ENCODE measurements around the gene RXRA.

Gene RXRA

DNA sequence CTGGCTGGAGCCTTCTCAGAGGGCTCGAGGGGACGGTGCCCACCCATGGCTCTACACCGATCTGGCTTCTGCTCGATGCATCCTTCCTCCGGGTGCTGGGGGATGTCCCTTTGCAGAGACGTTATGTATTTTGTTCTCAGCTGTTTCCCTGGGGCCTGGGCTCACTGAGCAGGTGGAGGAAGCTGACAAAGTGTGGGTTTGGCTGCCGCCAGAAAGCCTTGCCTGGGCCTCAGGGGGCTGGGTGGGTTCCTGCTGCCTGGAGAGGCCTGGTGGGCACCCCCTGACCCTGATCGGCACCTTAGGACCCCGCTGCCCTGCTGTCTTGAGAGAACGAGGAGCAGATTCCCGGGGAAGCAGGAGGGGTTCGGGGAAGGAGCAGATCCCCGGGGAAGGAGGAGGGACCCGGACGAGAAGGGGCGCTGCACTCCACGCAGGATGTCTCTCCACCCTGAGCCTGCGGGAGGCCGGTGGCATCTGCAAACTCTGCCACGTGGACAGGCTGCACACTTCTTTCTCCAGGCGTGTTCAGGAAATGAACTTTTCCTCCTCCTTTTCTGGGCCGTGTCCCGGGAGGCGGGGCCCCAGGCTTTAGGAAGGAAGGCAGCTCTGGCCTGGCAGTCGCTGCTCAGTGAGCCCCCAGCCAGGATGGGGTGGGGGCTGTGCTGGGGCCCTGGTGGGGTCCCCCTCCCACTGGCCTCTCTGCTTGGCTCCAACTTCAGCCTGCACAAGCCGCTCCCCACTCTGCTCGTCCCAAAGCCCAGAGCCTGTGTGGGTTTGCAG is 148.9 kb downstream of the RXRA start:
- DNase-seq (ENCODE audit: low read depth), result peak; percentile 62

DNA sequence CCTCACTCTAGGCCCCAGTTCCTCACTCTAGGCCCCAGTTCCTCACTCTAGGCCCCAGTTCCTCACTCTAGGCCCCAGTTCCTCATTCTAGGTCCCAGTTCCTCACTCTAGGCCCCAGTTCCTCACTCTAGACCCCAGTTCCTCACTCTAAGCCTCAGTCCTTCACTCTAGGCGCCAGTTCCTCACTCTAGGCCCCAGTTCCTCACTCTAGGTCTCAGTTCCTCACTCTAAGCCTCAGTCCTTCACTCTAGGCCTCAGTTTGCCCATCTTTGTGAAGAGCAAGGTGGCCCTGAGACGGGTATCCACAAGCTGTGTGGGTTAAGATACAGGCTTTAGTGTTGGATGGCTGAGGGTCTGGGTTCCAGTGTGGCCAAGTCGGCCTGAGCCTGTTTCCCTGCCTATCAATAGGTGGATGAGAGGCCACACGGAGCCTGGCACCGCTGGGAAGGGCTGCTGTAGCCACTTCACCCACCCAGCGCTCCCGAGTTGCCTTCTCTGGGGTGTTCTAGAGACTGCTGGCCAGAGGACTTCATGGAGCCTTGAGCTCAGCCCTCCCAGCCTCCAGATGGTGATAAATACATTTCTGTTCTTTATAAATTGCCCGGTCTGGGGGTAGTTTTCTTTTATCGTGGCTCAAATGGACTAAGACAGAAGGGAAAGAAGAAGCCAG is 150.2 kb downstream of the RXRA start:
- DNase-seq (ENCODE audit: low read depth), result no peak

DNA sequence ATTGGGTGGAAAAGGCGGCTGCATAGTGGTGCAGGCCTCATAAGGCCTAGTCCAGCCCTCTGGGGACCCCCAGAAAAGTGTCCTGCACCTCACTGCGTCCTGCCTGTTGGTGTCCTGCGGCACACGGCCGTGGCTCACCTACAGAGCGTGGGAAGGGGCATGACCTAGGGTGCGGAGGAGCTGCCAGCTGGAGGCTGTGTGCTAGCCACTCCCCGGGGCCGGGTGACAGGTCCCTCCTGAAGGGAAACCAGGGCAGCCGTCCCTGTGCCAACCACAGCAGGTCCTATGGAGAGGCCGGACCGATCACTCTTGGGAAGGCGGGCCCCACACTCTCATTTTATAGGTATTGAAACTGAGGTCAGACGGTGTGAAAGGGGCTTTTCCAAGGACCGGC is 150.7 kb downstream of the RXRA start:
- DNase-seq (ENCODE audit: low read depth), result no peak

DNA sequence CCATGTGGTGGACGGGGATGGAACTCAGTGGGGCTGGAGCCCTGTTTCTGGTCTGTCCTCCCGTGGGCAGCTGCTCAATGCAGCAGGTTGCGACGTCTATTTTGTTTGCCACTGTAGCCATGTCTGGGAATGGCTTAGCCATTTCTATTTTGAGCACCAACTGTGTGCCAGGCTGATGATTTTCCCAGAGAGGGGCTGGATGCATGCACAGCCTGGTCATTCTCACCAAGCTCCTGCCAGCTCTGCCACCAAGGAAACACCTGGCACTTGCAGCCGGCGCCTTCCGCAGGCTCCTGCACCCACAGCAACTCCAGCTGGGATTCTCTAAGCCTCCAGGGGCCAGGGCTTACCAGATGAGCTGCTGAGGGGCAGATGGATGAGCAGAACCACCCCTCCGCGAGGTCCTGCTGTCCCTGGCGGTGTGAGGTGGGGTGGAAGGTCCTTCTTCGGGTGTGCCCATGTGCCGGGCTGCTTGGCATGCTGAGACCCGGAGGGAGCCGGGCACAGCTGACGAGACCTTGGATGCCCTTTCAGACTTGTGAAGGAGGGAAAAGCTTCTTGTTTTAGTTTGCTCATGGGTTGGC is 151.2 kb downstream of the RXRA start:
- DNase-seq (ENCODE audit: low read depth), result no peak

DNA sequence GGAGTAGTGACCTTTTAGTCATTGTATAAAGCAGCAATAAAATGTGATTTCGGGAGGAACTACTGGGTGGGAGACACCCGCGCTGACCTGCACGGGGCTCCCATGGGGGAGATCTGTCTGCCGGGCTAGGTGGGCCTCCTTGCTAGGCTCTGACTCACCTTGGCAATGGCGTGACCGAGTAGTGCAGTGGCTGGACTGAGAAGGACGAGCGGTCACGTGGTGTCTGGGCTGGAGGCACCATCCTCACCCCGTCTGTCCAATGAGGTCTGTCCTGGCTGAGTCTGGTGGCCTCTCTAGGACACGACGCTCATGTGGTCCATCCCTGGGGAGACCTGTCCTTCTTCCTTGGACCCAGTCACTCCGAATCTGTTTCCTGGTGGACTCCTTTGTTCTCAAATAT is 151.7 kb downstream of the RXRA start:
- no peak for DNase-seq (ENCODE audit: low read depth)

DNA sequence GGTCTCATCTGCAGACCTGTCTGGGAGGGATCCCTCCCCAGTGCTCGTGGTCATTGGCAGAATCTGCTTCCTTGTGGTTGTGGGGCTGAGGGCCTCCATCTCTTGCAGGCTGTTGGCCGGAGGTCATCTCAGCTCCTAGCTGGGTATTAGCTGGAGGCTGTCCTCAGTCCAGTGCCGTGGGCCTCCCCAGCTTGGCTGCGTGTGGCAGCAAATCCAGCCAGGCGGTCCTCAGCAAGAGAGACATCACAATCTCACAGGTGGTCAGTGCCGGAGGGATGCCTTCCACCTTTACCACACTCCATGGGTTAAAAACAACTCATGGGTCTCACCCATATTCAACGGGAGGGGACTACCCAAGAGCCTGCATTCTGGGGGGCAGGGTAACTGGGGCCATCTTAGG is 155.5 kb downstream of the RXRA start:
- no peak for DNase-seq (ENCODE audit: low read depth)

DNA sequence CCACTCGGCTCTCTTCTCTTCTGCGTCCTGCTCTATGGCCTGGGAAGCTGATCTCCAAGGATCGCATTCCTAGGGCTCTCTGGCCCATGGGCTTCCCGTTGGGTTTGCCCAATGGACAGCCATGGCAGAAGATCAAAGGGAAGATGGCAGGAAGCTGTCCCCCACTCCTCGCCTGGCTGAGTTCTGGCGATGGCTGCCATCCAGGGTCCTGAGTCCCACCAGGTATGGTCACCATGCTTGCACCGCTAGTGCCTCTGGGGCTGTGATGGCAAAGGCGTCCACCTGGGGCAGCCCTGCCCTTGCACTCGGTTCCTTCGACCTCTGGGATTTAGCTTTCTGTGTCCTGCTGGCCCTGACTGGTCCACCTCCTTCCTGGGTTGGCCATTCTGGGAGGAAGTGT is 156.0 kb downstream of the RXRA start:
- no peak for DNase-seq (ENCODE audit: low read depth)

DNA sequence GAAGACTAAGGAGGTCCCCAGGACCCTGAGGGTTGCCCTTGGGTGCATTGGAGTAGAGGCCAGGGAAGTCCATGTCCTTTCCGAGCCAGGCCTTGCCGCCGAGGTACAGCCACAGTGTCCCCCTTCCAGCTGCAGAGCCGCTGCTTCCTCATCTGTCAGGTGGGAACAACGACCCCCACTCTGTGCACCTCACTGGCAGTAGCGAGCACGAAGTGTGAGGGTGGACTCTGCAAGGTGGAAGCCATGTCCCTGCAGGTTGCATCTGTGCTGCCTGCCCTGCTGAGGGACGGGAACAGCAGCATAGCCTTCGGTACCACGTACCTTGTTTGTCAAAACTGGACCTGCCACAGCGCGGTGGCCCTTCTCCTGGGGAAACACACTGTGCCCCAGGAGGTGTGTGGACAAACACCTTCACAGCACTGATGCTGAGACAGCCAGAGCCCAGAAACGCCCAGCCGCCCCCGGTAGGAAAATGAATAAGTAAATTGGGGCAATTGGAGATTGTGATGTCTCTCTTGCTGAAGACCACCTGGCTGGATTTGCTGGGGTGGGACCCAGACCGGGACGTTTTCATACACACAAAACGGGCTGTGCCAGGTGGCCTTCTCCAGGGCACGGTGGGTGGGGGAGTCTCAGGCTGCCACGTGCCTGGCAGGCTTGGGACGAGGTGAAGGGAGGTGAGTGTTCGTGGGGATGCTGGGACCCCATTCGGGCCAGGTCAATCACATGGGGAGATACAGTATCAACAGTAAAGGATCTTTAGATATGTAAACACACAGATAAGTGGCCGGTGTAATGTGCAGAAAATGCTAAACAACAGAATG is 157.3 kb downstream of the RXRA start:
- DNase-seq (ENCODE audit: low read depth), result no peak

DNA sequence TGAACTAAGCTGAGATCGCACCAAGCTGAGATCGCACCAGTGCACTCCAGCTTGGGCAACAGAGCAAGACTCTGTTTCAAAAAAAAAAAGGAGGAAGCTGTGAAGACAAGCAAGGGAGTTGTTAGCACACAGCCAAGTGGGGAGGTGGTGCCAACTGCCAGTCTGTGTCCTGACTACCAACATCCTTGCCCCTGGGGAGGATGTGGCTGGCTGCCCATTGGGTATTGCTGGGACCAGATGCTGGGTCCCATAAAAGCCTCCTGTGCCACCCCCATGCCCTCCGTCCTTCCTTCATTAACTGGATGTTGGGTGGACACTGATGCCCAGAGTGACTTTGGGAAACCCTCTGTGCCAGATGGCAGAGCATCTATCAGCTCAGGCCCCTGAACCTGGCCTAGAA is 158.2 kb downstream of the RXRA start:
- no peak for DNase-seq (ENCODE audit: low read depth)

DNA sequence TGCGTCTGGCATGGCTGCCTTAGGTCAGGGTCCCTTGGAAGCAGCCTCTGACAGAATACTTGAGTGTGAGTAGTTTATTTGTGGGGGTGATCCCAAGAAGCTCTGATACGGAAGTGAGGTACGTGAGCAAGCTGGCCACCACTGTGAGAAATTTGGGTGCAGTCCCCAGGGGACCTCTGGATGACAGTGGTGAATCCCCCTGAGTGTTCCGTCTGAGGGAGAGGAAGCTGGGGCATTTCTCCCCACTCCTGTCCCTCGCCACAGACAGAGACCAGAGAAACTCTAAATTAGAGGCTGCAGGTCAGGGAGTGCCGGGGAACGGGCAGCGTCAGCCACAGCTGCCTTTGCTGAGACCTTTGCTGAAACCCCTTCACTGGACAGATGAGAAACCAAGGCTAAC is 159.4 kb downstream of the RXRA start:
- DNase-seq (ENCODE audit: low read depth), result no peak

DNA sequence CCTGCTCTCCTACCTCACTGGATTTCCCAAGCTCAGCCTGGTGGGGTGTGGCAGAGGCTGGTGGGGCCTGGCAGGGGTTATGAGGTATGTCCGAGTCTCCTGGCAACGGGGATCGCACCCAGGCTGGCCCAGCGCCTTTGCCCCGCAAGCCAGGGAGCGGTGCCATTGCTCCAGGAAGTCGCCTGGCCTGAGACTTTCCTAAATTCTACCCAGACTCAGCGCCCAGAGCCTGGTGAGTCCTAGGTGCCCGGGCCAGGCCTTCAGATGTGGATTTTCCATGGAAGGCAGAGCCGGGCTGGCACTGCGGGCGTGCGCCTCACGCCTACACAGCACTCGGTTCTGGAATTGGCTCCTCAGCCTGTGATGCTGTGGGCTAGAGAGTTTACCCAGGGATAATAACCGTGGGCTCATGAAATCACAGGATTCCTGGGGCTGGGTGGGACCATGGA is 159.9 kb downstream of the RXRA start:
- no peak for DNase-seq (ENCODE audit: low read depth)

DNA sequence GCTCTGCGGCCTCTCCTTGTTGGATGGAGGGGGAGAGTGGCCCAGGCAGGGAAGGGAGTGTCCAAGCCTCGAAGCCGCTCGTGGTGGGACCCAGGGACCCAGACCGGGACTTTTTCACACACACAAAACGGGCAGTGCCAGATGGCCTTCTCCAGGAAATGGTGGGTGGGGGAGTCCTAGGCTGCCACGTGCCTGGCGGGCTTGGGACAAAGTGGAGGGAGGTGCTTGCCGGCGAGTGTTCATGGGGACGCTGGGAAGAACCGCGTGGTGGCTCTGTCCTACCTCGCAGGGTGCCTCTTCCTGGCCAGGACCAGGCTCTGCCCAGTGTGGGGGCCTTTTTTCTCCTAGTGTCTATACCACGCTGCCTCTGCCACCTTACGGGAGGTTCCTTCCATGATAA is 160.3 kb downstream of the RXRA start:
- DNase-seq (ENCODE audit: low read depth), result no peak

All from GM04503 (cell line).